ENCODE measurements around the gene NFIA.

Gene NFIA

GRCh38 chr1:61082311-61083012, at the start of gene NFIA:
NFIA (plus strand) TSS chr1:61082561.
- DNase-seq (ENCODE audit: low read depth): no peak

GRCh38 chr1:61035880-61036279, 46.5 kb upstream of the NFIA start:
- no peak for DNase-seq (ENCODE audit: low read depth)

- no peak for DNase-seq (ENCODE audit: low read depth)
These were observed 39.8 kb upstream of the NFIA start for GRCh38 chr1:61042466-61043009.

GRCh38 chr1:61043010-61043820, 39.1 kb upstream of the NFIA start:
- peak; percentile 69 for DNase-seq (ENCODE audit: low read depth)

GRCh38 chr1:61046434-61046833, 35.9 kb upstream of the NFIA start:
- no peak for DNase-seq (ENCODE audit: low read depth)

GRCh38 chr1:61047061-61047460, 35.3 kb upstream of the NFIA start:
- DNase-seq (ENCODE audit: low read depth): no peak

GRCh38 chr1:61049850-61050540, 32.4 kb upstream of the NFIA start:
- peak; percentile 84 for DNase-seq (ENCODE audit: low read depth)

- DNase-seq (ENCODE audit: low read depth): no peak
These were observed 31.6 kb upstream of the NFIA start for GRCh38 chr1:61050541-61051442.

GRCh38 chr1:61051443-61051718, 31.0 kb upstream of the NFIA start:
- no peak for DNase-seq (ENCODE audit: low read depth)

GRCh38 chr1:61051719-61052394, 30.5 kb upstream of the NFIA start:
- DNase-seq (ENCODE audit: low read depth): no peak

GRCh38 chr1:61052395-61053225, 29.8 kb upstream of the NFIA start:
- no peak for DNase-seq (ENCODE audit: low read depth)

GRCh38 chr1:61053226-61053711, 29.1 kb upstream of the NFIA start:
- DNase-seq (ENCODE audit: low read depth): no peak

- DNase-seq (ENCODE audit: low read depth): no peak
These were observed 28.4 kb upstream of the NFIA start for GRCh38 chr1:61053712-61054600.

- no peak for DNase-seq (ENCODE audit: low read depth)
These were observed 27.8 kb upstream of the NFIA start for GRCh38 chr1:61054601-61054993.

- no peak for DNase-seq (ENCODE audit: low read depth)
These were observed 27.2 kb upstream of the NFIA start for GRCh38 chr1:61055110-61055614.

- DNase-seq (ENCODE audit: low read depth): no peak
These were observed 26.2 kb upstream of the NFIA start for GRCh38 chr1:61056196-61056572.

- no peak for DNase-seq (ENCODE audit: low read depth)
These were observed 25.6 kb upstream of the NFIA start for GRCh38 chr1:61056573-61057439.

Measured in stimulated activated CD8-positive, alpha-beta memory T cell treated with anti-CD3 and anti-CD28 coated beads, Interleukin-15, amount 100 ng/mL, for 24 hours (primary cell).